IMR-90 (cell line): ENCODE measurements around the gene DISP2.

Source experiments
- CTCF ChIP-seq: conservative IDR thresholded peaks from 2 replicates; pipeline ENCODE4 v1.5.1; 2012; ENCODE audit warnings: mild to moderate bottlenecking, low read depth, low read length, improper control_type of control experiment
- FOS ChIP-seq: fragments of 150-350 bp; IDR thresholded peaks from 2 replicates; pipeline ENCODE4 v1.6.1; 2016; ENCODE audit warnings: low read depth, low read length
- MXI1 ChIP-seq: IDR thresholded peaks from 2 replicates; pipeline ENCODE4 v1.6.1; 2012; ENCODE audit warnings: low read depth, mild to moderate bottlenecking, low read length, moderate library complexity, borderline replicate concordance
- RFX5 ChIP-seq: IDR thresholded peaks from 2 replicates; pipeline ENCODE4 v1.8.0; 2012; ENCODE audit warnings: low read depth, mild to moderate bottlenecking, low read length, moderate library complexity
- SMC3 ChIP-seq: fragments of 150-350 bp; IDR thresholded peaks from 2 replicates; pipeline ENCODE4 v1.6.1; 2016; ENCODE audit warnings: low read depth, mild to moderate bottlenecking, antibody characterized with exemption, low read length, moderate library complexity

GRCh38 chr15:40343512-40343911 is 14.5 kb upstream of the DISP2 start:
- TF ChIP-seq RFX5 = peak; percentile 97
- no peak for TF ChIP-seq MXI1
- 0 out of 2 replicates have a peak, but pooled peaks have one; percentile 4 for TF ChIP-seq CTCF
- TF ChIP-seq SMC3 = no peak
- peak; percentile 84 for TF ChIP-seq FOS
